ENCODE measurements around the gene SPIN4. TPM values are rescaled to one million over a fixed set of nuclear protein-coding genes. Genes with fewer than 3 reads are reported as not detected.

SPIN4 gene
- total and polyA plus RNA-seq, 2 of the 8 experiments (the other 6 are each of a cell fraction or from before 2014, with no cell fraction given), result 8.0 to 11.8 TPM

GRCh38 chrX:63354484-63354883 is 3.4 kb upstream of the SPIN4 start (continued):
- TF ChIP-seq, protein P1, sequence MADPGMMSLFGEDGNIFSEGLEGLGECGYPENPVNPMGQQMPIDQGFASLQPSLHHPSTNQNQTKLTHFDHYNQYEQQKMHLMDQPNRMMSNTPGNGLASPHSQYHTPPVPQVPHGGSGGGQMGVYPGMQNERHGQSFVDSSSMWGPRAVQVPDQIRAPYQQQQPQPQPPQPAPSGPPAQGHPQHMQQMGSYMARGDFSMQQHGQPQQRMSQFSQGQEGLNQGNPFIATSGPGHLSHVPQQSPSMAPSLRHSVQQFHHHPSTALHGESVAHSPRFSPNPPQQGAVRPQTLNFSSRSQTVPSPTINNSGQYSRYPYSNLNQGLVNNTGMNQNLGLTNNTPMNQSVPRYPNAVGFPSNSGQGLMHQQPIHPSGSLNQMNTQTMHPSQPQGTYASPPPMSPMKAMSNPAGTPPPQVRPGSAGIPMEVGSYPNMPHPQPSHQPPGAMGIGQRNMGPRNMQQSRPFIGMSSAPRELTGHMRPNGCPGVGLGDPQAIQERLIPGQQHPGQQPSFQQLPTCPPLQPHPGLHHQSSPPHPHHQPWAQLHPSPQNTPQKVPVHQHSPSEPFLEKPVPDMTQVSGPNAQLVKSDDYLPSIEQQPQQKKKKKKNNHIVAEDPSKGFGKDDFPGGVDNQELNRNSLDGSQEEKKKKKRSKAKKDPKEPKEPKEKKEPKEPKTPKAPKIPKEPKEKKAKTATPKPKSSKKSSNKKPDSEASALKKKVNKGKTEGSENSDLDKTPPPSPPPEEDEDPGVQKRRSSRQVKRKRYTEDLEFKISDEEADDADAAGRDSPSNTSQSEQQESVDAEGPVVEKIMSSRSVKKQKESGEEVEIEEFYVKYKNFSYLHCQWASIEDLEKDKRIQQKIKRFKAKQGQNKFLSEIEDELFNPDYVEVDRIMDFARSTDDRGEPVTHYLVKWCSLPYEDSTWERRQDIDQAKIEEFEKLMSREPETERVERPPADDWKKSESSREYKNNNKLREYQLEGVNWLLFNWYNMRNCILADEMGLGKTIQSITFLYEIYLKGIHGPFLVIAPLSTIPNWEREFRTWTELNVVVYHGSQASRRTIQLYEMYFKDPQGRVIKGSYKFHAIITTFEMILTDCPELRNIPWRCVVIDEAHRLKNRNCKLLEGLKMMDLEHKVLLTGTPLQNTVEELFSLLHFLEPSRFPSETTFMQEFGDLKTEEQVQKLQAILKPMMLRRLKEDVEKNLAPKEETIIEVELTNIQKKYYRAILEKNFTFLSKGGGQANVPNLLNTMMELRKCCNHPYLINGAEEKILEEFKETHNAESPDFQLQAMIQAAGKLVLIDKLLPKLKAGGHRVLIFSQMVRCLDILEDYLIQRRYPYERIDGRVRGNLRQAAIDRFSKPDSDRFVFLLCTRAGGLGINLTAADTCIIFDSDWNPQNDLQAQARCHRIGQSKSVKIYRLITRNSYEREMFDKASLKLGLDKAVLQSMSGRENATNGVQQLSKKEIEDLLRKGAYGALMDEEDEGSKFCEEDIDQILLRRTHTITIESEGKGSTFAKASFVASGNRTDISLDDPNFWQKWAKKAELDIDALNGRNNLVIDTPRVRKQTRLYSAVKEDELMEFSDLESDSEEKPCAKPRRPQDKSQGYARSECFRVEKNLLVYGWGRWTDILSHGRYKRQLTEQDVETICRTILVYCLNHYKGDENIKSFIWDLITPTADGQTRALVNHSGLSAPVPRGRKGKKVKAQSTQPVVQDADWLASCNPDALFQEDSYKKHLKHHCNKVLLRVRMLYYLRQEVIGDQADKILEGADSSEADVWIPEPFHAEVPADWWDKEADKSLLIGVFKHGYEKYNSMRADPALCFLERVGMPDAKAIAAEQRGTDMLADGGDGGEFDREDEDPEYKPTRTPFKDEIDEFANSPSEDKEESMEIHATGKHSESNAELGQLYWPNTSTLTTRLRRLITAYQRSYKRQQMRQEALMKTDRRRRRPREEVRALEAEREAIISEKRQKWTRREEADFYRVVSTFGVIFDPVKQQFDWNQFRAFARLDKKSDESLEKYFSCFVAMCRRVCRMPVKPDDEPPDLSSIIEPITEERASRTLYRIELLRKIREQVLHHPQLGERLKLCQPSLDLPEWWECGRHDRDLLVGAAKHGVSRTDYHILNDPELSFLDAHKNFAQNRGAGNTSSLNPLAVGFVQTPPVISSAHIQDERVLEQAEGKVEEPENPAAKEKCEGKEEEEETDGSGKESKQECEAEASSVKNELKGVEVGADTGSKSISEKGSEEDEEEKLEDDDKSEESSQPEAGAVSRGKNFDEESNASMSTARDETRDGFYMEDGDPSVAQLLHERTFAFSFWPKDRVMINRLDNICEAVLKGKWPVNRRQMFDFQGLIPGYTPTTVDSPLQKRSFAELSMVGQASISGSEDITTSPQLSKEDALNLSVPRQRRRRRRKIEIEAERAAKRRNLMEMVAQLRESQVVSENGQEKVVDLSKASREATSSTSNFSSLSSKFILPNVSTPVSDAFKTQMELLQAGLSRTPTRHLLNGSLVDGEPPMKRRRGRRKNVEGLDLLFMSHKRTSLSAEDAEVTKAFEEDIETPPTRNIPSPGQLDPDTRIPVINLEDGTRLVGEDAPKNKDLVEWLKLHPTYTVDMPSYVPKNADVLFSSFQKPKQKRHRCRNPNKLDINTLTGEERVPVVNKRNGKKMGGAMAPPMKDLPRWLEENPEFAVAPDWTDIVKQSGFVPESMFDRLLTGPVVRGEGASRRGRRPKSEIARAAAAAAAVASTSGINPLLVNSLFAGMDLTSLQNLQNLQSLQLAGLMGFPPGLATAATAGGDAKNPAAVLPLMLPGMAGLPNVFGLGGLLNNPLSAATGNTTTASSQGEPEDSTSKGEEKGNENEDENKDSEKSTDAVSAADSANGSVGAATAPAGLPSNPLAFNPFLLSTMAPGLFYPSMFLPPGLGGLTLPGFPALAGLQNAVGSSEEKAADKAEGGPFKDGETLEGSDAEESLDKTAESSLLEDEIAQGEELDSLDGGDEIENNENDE (IDR thresholded peaks at IDR 0.05; ENCODE audit: insufficient replicate concordance, low read length), result no peak
- TF ChIP-seq CHD1 (IDR thresholded peaks at IDR 0.05; ENCODE audit: low read depth, low read length), result no peak

Data from H1 (cell line).